ENCODE measurements around the gene FAM219A.

DNA sequence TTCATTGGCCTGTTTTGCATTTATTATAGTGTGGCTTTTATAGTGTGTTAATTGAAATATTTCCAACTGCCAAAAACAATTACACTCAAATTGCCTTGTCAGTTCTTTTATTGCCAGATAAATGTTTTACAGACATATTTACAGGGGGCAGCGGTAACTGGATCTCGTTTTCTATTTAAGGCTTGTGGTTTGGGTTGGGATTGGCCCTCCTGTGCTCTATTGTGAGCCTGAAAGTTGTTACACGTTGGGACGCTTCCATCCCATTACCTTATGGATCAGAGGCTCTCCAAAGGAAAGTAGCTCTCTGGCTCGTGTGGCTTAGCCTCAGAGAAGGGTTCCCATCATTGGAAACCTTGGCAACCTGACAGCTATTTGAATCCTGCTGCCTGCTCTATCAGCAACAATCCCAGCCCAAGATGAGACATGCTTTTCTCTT is 21.1 kb upstream of the FAM219A start:
- TF ChIP-seq, protein P1, sequence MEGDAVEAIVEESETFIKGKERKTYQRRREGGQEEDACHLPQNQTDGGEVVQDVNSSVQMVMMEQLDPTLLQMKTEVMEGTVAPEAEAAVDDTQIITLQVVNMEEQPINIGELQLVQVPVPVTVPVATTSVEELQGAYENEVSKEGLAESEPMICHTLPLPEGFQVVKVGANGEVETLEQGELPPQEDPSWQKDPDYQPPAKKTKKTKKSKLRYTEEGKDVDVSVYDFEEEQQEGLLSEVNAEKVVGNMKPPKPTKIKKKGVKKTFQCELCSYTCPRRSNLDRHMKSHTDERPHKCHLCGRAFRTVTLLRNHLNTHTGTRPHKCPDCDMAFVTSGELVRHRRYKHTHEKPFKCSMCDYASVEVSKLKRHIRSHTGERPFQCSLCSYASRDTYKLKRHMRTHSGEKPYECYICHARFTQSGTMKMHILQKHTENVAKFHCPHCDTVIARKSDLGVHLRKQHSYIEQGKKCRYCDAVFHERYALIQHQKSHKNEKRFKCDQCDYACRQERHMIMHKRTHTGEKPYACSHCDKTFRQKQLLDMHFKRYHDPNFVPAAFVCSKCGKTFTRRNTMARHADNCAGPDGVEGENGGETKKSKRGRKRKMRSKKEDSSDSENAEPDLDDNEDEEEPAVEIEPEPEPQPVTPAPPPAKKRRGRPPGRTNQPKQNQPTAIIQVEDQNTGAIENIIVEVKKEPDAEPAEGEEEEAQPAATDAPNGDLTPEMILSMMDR (IDR thresholded peaks at IDR 0.05), result no peak
- TF ChIP-seq TCF7L2 (IDR thresholded peaks at IDR 0.05; ENCODE audit: low read depth, low read length), result no peak
